GM12865 (cell line): ENCODE results near the gene ZNF83.
A peak's percentile ranks its signal among the peaks of the same experiment; 100 is the strongest.
"Not testable (repeated sequence)": the region's sequence is repeated elsewhere in the genome, so short reads cannot be mapped to it uniquely, and the experiment has no call there.

ENCODE experiments used
- DNase-seq: peaks from one replicate; pipeline ENCODE4 v3.0.0; 2010; ENCODE audit warnings: low read depth
- H3K4me3 ChIP-seq: 2 replicates; pipeline ENCODE4 v1.5.1; 2011; ENCODE audit warnings: mild to moderate bottlenecking, low read depth, low read length, control low read depth
- CTCF ChIP-seq: IDR thresholded peaks from 2 replicates; pipeline ENCODE4 v1.5.1; 2011; ENCODE audit warnings: low read length, control low read depth, low read depth, inconsistent platforms; ENCODE audit not compliant: insufficient read depth; ENCODE audit errors: missing control alignments

ZNF83 gene

GRCh38 chr19:52622261-52622660 is 15.9 kb downstream of the ZNF83 start:
- DNase-seq = no peak
- TF ChIP-seq CTCF = no peak
- no peak overlapping the region for H3K4me3 ChIP-seq

- no peak for TF ChIP-seq CTCF
- no peak overlapping the region for H3K4me3 ChIP-seq
- no peak for DNase-seq
Measured at GRCh38 chr19:52621376-52621775, 16.8 kb downstream of the ZNF83 start.

GRCh38 chr19:52613299-52613906 is 24.8 kb downstream of the ZNF83 start:
- TF ChIP-seq CTCF = no peak
- no peak overlapping the region for H3K4me3 ChIP-seq
- DNase-seq = no peak

- no peak for DNase-seq
- TF ChIP-seq CTCF = no peak
- no peak overlapping the region for H3K4me3 ChIP-seq
Measured at GRCh38 chr19:52603558-52604207, 34.5 kb downstream of the ZNF83 start.

GRCh38 chr19:52602941-52603340 is 35.2 kb downstream of the ZNF83 start:
- no peak overlapping the region for H3K4me3 ChIP-seq
- no peak for TF ChIP-seq CTCF
- no peak for DNase-seq

- peak overlapping the region; percentile 48 for H3K4me3 ChIP-seq
- DNase-seq = not testable (repeated sequence)
Measured at GRCh38 chr19:52601974-52602366, 36.2 kb downstream of the ZNF83 start.

- peak overlapping the region; percentile 48 for H3K4me3 ChIP-seq
- peak; percentile 93 for DNase-seq
- peak; percentile 28 for TF ChIP-seq CTCF
Measured at GRCh38 chr19:52601025-52601973, 36.9 kb downstream of the ZNF83 start.
